BLaER1 treated with 17β-estradiol and CSF1 and Interleukin-3, amounts not matched to agents 10 nM and 100 nM (cell line): ENCODE results near the gene PRKCH.
A peak's percentile ranks its signal among the peaks of the same experiment; 100 is the strongest.

Source experiments
- H3K27ac ChIP-seq, 11 experiments: shearing (Covaris generic); formaldehyde crosslinking; 2 replicates each; pipeline ENCODE4 v1.8.1; 2022
- H3K27me3 ChIP-seq, 11 experiments: shearing (Covaris generic); formaldehyde crosslinking; 2 replicates each; pipeline ENCODE4 v1.8.1; 2022
- H3K36me3 ChIP-seq, 11 experiments: shearing (Covaris generic); formaldehyde crosslinking; 2 replicates each; pipeline ENCODE4 v1.8.1; 2022
- H3K4me1 ChIP-seq, 10 experiments: shearing (Covaris generic); formaldehyde crosslinking; 2 replicates each; pipeline ENCODE4 v1.8.1; 2022
- H3K4me2 ChIP-seq, 11 experiments: shearing (Covaris generic); formaldehyde crosslinking; 2 replicates each; pipeline ENCODE4 v1.8.1; 2022
- H3K4me3 ChIP-seq, 10 experiments: shearing (Covaris generic); formaldehyde crosslinking; 2 replicates each; pipeline ENCODE4 v1.8.1; 2022
- H3K9ac ChIP-seq, 11 experiments: shearing (Covaris generic); formaldehyde crosslinking; 2 replicates each; pipeline ENCODE4 v1.8.1; 2022
- H3K9me3 ChIP-seq, 11 experiments: shearing (Covaris generic); formaldehyde crosslinking; replicated peaks in 1 of 11; 2 replicates each; pipeline ENCODE4 v1.8.1; 2022
- H4K20me1 ChIP-seq, 11 experiments: shearing (Covaris generic); formaldehyde crosslinking; 2 replicates each; pipeline ENCODE4 v1.8.1; 2022
- Cebpa-rat ChIP-seq, 11 experiments: shearing (Covaris generic); IDR thresholded peaks; 2 replicates each; pipeline ENCODE4 v1.8.1; 2022

The PRKCH gene

GRCh38 chr14:61437381-61437780 is 116.0 kb downstream of the PRKCH start:
- H3K4me3 ChIP-seq, result no peak overlapping the region
- H3K4me1 ChIP-seq, result peaks cover 16 to 60% (median 17%) of the 10 kb centered on the region in 10 experiments
- H3K36me3 ChIP-seq, result no peaks in the 10 kb centered on the region; a peak in 1 of 22 replicates
- H3K9ac ChIP-seq, result no peak overlapping the region
- no peak for TF ChIP-seq Cebpa-rat (IDR thresholded peaks at IDR 0.05)
- no peaks in the 10 kb centered on the region for H3K27me3 ChIP-seq
- H4K20me1 ChIP-seq, result peaks cover 0 to 4% (median 0%) of the 10 kb centered on the region in 11 experiments; a peak in 1 of 22 replicates
- 0 out of 22 replicates have a peak, but pooled peaks cover 0 to under 1% (median 0%) of the 10 kb centered on the region in 11 experiments for H3K9me3 ChIP-seq
- peak overlapping the region in 1 of 11 experiments; percentile 36; a peak in 1 of 22 replicates for H3K27ac ChIP-seq
- peak overlapping the region in 2 of 11 experiments; percentile 77 to 79; a peak in 4 of 22 replicates for H3K4me2 ChIP-seq

- Histone ChIP-seq H3K9me3 (0 out of 22 replicates have a peak, but pooled peaks cover 0 to 3% (median 0%) of the 10 kb centered on the region in 11 experiments), H3K4me1 (peaks cover 15 to 54% (median 17%) of the 10 kb centered on the region in 10 experiments), H3K36me3 (no peaks in the 10 kb centered on the region; a peak in 1 of 22 replicates), H3K9ac (no peak overlapping the region), H3K4me2 (peak overlapping the region in 2 of 11 experiments; percentile 77 to 79; a peak in 5 of 22 replicates), H3K4me3 (no peak overlapping the region), H4K20me1 (peaks cover 0 to 7% (median 0%) of the 10 kb centered on the region in 11 experiments; a peak in 1 of 22 replicates), H3K27me3 (no peaks in the 10 kb centered on the region), H3K27ac (peak overlapping the region in 2 of 11 experiments; percentile 36 to 51; a peak in 2 of 22 replicates)
- no peak for TF ChIP-seq Cebpa-rat (IDR thresholded peaks at IDR 0.05)
These were observed 116.7 kb downstream of the PRKCH start for GRCh38 chr14:61438036-61438435.

DNA sequence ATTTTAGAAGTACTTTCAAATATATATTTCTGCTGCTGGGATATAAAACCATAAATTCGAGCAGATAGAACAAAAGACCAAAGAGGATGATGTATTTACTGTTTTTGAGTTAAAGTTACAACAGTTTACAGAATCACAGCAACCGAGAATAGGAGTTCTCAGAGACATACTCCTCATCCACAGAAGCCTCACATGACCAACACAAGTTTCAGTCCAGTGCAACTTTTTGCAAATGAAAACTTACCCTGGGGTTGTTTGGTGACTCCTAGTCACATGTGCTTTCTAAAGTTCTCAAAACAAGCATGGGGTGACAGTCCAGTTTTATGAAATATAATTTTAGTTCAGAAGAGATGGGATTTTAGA is 117.1 kb downstream of the PRKCH start:
- H3K4me2 ChIP-seq, result peak overlapping the region; percentile 29 to 79 (median 57); a peak in 19 of 22 replicates
- H3K4me1 ChIP-seq, result peaks cover 12 to 49% (median 17%) of the 10 kb centered on the region in 10 experiments
- H3K36me3 ChIP-seq, result no peaks in the 10 kb centered on the region; a peak in 1 of 22 replicates
- H3K27ac ChIP-seq, result peak overlapping the region in 4 of 11 experiments; percentile 19 to 72 (median 48); a peak in 5 of 22 replicates
- no peaks in the 10 kb centered on the region for H3K27me3 ChIP-seq
- peaks cover 0 to 7% (median 0%) of the 10 kb centered on the region in 11 experiments; a peak in 1 of 22 replicates for H4K20me1 ChIP-seq
- H3K9me3 ChIP-seq, result 0 out of 22 replicates have a peak, but pooled peaks cover 0 to 3% (median 0%) of the 10 kb centered on the region in 11 experiments
- TF ChIP-seq Cebpa-rat (IDR thresholded peaks at IDR 0.05), result no peak
- peak overlapping the region in 1 of 10 experiments; percentile 16; a peak in 2 of 20 replicates for H3K4me3 ChIP-seq
- peak overlapping the region in 2 of 11 experiments; percentile 29 to 65; a peak in 1 of 22 replicates for H3K9ac ChIP-seq

- H3K27me3 ChIP-seq, result no peaks in the 10 kb centered on the region
- H3K9me3 ChIP-seq, result 0 out of 22 replicates have a peak, but pooled peaks cover 0 to 3% (median 0%) of the 10 kb centered on the region in 11 experiments
- H3K9ac ChIP-seq, result peak overlapping the region in 2 of 11 experiments; percentile 29 to 65; a peak in 1 of 22 replicates
- peak overlapping the region in 4 of 11 experiments; percentile 19 to 72 (median 48); a peak in 7 of 22 replicates for H3K27ac ChIP-seq
- H3K4me1 ChIP-seq, result peaks cover 15 to 49% (median 23%) of the 10 kb centered on the region in 10 experiments
- TF ChIP-seq Cebpa-rat (IDR thresholded peaks at IDR 0.05), result no peak
- H3K4me2 ChIP-seq, result peak overlapping the region; percentile 29 to 79 (median 57)
- no peaks in the 10 kb centered on the region; a peak in 1 of 22 replicates for H3K36me3 ChIP-seq
- H4K20me1 ChIP-seq, result peaks cover 0 to 7% (median 0%) of the 10 kb centered on the region in 11 experiments; a peak in 1 of 22 replicates
- H3K4me3 ChIP-seq, result peak overlapping the region in 1 of 10 experiments; percentile 16; a peak in 3 of 20 replicates
These were observed 117.7 kb downstream of the PRKCH start for GRCh38 chr14:61438860-61439765.

GRCh38 chr14:61439779-61440418 is 118.5 kb downstream of the PRKCH start:
- no peaks in the 10 kb centered on the region; a peak in 1 of 22 replicates for H3K36me3 ChIP-seq
- peaks cover 0 to 7% (median 0%) of the 10 kb centered on the region in 11 experiments; a peak in 1 of 22 replicates for H4K20me1 ChIP-seq
- no peak overlapping the region for H3K9ac ChIP-seq
- H3K4me2 ChIP-seq, result peak overlapping the region; percentile 29 to 79 (median 57); a peak in 18 of 22 replicates
- no peak for TF ChIP-seq Cebpa-rat (IDR thresholded peaks at IDR 0.05)
- peak overlapping the region in 1 of 11 experiments; percentile 72; a peak in 1 of 22 replicates for H3K27ac ChIP-seq
- peaks cover 23 to 53% (median 31%) of the 10 kb centered on the region in 10 experiments for H3K4me1 ChIP-seq
- 0 out of 22 replicates have a peak, but pooled peaks cover 0 to 3% (median 0%) of the 10 kb centered on the region in 11 experiments for H3K9me3 ChIP-seq
- no peaks in the 10 kb centered on the region for H3K27me3 ChIP-seq
- no peak overlapping the region; a peak in 1 of 20 replicates for H3K4me3 ChIP-seq

DNA sequence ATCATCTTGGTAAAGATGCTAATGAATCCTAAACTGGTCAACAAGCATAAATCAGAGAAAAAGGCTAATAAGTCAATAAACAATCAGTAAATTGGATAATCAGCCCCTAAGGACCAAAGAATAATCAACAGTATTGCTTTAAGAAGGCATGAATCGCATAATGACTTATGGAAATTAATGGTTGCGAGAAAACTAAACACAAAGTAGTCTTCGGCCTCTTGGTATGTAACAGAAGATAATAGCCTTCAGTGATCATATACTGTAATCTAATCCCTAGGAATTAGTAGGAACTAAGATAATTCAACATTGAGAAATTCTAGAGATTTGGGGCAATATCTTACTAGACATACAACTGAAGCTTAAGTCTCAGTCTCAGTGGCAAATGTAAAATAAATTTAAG is 122.1 kb downstream of the PRKCH start:
- peak overlapping the region in 9 of 11 experiments; percentile 20 to 74 (median 60); a peak in 9 of 22 replicates for H3K4me2 ChIP-seq
- peaks cover 0 to 7% (median 0%) of the 10 kb centered on the region in 11 experiments; a peak in 1 of 22 replicates for H4K20me1 ChIP-seq
- 0 out of 22 replicates have a peak, but pooled peaks cover 0 to 3% (median 0%) of the 10 kb centered on the region in 11 experiments for H3K9me3 ChIP-seq
- peaks cover 0 to 18% (median 0%) of the 10 kb centered on the region in 11 experiments; a peak in 6 of 22 replicates for H3K36me3 ChIP-seq
- peaks cover 26 to 39% (median 36%) of the 10 kb centered on the region in 10 experiments for H3K4me1 ChIP-seq
- H3K4me3 ChIP-seq, result no peak overlapping the region
- TF ChIP-seq Cebpa-rat (IDR thresholded peaks at IDR 0.05), result no peak
- H3K9ac ChIP-seq, result no peak overlapping the region
- H3K27ac ChIP-seq, result no peak overlapping the region
- H3K27me3 ChIP-seq, result no peaks in the 10 kb centered on the region

GRCh38 chr14:61444215-61444768 is 122.9 kb downstream of the PRKCH start:
- Histone ChIP-seq H3K27me3 (no peaks in the 10 kb centered on the region), H3K36me3 (peaks cover 0 to 19% (median 0%) of the 10 kb centered on the region in 11 experiments; a peak in 6 of 22 replicates), H3K9ac (no peak overlapping the region), H3K4me2 (peak overlapping the region; percentile 20 to 74 (median 58)), H3K9me3 (0 out of 22 replicates have a peak, but pooled peaks cover 0 to 3% (median 0%) of the 10 kb centered on the region in 11 experiments), H3K27ac (no peak overlapping the region), H4K20me1 (peaks cover 0 to 7% (median 0%) of the 10 kb centered on the region in 11 experiments; a peak in 1 of 22 replicates), H3K4me3 (no peak overlapping the region), H3K4me1 (peaks cover 18 to 31% (median 28%) of the 10 kb centered on the region in 10 experiments)
- no peak for TF ChIP-seq Cebpa-rat (IDR thresholded peaks at IDR 0.05)

DNA sequence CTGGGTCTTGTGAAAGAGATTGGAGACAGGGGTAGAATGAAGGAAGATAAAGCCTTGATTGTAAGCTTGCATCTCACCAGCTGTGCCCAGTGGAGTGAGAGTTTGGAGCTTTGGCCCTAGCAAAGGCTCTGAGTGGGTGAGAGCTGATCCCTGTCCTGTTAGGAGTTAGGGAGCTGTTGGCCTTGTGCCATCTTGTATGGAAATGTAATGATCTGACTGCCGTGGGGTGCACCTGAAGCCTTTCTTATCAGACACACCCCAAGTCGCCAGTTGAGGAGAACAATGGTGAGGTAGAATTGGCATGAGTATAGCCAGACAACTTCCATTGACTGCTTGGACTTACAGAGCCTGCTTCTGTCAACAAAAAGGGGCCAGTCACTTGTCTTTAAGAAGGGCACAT is 130.1 kb downstream of the PRKCH start:
- peaks cover 0 to 52% (median 8%) of the 10 kb centered on the region in 11 experiments; a peak in 9 of 22 replicates for H3K36me3 ChIP-seq
- peaks cover 0 to 15% (median 10%) of the 10 kb centered on the region in 10 experiments; a peak in 13 of 20 replicates for H3K4me1 ChIP-seq
- no peak overlapping the region for H3K4me3 ChIP-seq
- no peaks in the 10 kb centered on the region for H3K9me3 ChIP-seq
- no peak overlapping the region for H3K9ac ChIP-seq
- H3K27me3 ChIP-seq, result no peaks in the 10 kb centered on the region
- no peak for TF ChIP-seq Cebpa-rat (IDR thresholded peaks at IDR 0.05)
- peak overlapping the region in 1 of 11 experiments; percentile 31; a peak in 2 of 22 replicates for H3K4me2 ChIP-seq
- no peak overlapping the region for H3K27ac ChIP-seq
- H4K20me1 ChIP-seq, result no peaks in the 10 kb centered on the region
